Neural progenitor cell (in vitro differentiated cells): Measurements from ENCODE around the gene C9orf78.

Source experiments
- EZH2 ChIP-seq: fragments of 200-600 bp; sonication (generic); IDR thresholded peaks from 2 replicates; pipeline ENCODE4 v1.6.1; 2017; ENCODE audit warnings: antibody characterized with exemption, mild to moderate bottlenecking, moderate library complexity
- TF ChIP-seq, protein P1 (sequence below): fragments of 200-600 bp; sonication (generic); IDR thresholded peaks from 2 replicates; pipeline ENCODE4 v1.5.1; 2017; ENCODE audit warnings: antibody characterized with exemption, mild to moderate bottlenecking

DNA sequence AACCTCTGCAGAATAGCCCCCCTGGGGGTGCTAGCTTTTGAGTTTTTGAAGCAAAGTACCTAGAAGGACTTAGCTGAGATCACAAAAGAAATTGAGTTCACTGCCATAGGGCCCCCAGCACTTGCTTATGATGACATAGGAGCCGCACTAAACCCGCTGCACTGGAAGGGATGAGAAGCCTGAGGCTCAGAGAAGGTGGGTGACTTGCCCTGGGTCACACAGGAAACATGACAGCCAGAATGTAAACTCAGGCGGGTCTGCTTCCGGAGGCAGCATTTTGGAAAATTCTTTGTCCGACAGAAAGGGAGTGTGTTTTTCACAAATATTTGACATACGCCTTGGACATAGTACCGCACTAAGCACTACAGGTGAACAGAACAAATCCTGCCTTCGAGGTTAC lies 40.5 kb downstream of the C9orf78 start:
- TF ChIP-seq, protein P1, sequence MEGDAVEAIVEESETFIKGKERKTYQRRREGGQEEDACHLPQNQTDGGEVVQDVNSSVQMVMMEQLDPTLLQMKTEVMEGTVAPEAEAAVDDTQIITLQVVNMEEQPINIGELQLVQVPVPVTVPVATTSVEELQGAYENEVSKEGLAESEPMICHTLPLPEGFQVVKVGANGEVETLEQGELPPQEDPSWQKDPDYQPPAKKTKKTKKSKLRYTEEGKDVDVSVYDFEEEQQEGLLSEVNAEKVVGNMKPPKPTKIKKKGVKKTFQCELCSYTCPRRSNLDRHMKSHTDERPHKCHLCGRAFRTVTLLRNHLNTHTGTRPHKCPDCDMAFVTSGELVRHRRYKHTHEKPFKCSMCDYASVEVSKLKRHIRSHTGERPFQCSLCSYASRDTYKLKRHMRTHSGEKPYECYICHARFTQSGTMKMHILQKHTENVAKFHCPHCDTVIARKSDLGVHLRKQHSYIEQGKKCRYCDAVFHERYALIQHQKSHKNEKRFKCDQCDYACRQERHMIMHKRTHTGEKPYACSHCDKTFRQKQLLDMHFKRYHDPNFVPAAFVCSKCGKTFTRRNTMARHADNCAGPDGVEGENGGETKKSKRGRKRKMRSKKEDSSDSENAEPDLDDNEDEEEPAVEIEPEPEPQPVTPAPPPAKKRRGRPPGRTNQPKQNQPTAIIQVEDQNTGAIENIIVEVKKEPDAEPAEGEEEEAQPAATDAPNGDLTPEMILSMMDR = no peak
- no peak for TF ChIP-seq EZH2
